T1000 (cell line): ENCODE measurements around the gene NR6A1.

Experiments used
- DNase-seq: peaks from one replicate; lab custom pipeline; 2025; ENCODE audit warnings: mixed read lengths; lab: John Stamatoyannopoulos, UW

Gene NR6A1

GRCh38 chr9:124488641-124489210, 282.4 kb downstream of the NR6A1 start:
- no peak for DNase-seq

GRCh38 chr9:124487260-124488182, 283.6 kb downstream of the NR6A1 start:
- DNase-seq, result no peak

- DNase-seq, result no peak
Measured at GRCh38 chr9:124486778-124487259, 284.3 kb downstream of the NR6A1 start.

- DNase-seq, result no peak
Measured at GRCh38 chr9:124485936-124486335, 285.2 kb downstream of the NR6A1 start.

- DNase-seq, result no peak
Measured at GRCh38 chr9:124485201-124485600, 285.9 kb downstream of the NR6A1 start.

GRCh38 chr9:124483481-124483880, 287.6 kb downstream of the NR6A1 start:
- no peak for DNase-seq

GRCh38 chr9:124482431-124483031, 288.6 kb downstream of the NR6A1 start:
- no peak for DNase-seq

- no peak for DNase-seq
Measured at GRCh38 chr9:124481115-124481514, 290.0 kb downstream of the NR6A1 start.

- DNase-seq, result no peak
Measured at GRCh38 chr9:124480621-124480981, 290.5 kb downstream of the NR6A1 start.

GRCh38 chr9:124479947-124480620, 291.0 kb downstream of the NR6A1 start:
- DNase-seq, result no peak

- no peak for DNase-seq
Measured at GRCh38 chr9:124479371-124479770, 291.7 kb downstream of the NR6A1 start.

- DNase-seq, result no peak
Measured at GRCh38 chr9:124478354-124478753, 292.8 kb downstream of the NR6A1 start.

GRCh38 chr9:124477648-124478285, 293.3 kb downstream of the NR6A1 start:
- DNase-seq, result no peak

GRCh38 chr9:124477211-124477647, 293.9 kb downstream of the NR6A1 start:
- no peak for DNase-seq

GRCh38 chr9:124475868-124476690, 295.0 kb downstream of the NR6A1 start:
- DNase-seq, result no peak

GRCh38 chr9:124475158-124475867, 295.8 kb downstream of the NR6A1 start:
- no peak for DNase-seq

GRCh38 chr9:124474151-124474550, 297.0 kb downstream of the NR6A1 start:
- DNase-seq, result no peak

GRCh38 chr9:124473310-124473709, 297.8 kb downstream of the NR6A1 start:
- no peak for DNase-seq

- DNase-seq, result no peak
Measured at GRCh38 chr9:124472770-124473169, 298.3 kb downstream of the NR6A1 start.

- DNase-seq, result no peak
Measured at GRCh38 chr9:124471761-124472160, 299.4 kb downstream of the NR6A1 start.
